Adrenal gland (tissue), 5 donors: ENCODE data around the gene APBB1.

Experiments
- POLR2A ChIP-seq, 2 donors: fragments of 450-650 bp; IDR thresholded peaks; one replicate each; pipeline ENCODE4 v1.6.1; 2017; ENCODE audit warnings: antibody characterized with exemption in 2 of 2, mild to moderate bottlenecking in 2 of 2, moderate library complexity in 1 of 2
- TF ChIP-seq, protein P1 (sequence below), 6 experiments: fragments of 450-650 bp in 4 of 6; fragments of 200-600 bp in 2 of 6; sonication (generic) in 1 of 6; IDR thresholded peaks; 1 replicate in 5 of 6; 2 replicates in 1 of 6; pipeline versions ENCODE4 v1.5.1 to v1.8.0; 2016 to 2021; ENCODE audit warnings: antibody characterized with exemption in 6 of 6, mild to moderate bottlenecking in 2 of 6, moderate library complexity in 1 of 6
- donor health status: DM: no; HTN: no; CAD: no.

DNA sequence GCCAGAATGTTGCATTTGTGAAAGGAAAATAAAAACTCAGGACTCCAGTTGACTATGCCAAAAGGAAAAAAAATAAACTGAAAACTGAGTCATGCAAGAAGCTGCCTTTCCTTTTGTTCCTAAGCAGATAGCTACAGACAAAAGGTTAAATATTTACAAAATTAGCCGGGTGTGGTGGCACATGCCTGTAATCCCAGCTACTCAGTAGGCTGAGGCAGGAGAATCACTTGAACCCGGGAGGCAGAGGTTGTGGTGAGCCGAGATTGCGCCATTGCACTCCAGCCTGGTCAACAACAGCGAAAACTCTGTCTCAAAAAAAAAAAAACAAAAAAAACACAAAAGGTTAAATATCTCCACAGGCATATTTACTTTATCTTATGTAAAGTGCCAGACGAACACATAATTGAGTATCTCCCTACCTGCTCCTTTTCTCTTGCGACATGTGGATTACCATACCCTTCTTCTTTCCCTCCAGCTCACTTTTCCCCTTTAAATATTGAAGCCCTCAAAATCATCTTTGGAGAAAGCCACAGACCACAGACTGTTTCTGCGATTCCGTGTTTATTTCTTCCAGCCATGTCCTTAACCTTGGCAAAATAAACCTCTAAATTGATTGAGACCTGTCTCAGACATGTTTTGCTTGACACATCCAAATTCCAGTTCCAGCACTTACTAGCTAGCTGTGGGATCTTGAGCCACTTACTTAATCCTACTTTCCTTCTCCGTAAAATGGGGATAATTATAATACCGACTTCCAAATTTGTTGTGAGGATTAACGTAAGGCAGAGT, 30.9 kb downstream of the APBB1 start:
- TF ChIP-seq, protein P1, sequence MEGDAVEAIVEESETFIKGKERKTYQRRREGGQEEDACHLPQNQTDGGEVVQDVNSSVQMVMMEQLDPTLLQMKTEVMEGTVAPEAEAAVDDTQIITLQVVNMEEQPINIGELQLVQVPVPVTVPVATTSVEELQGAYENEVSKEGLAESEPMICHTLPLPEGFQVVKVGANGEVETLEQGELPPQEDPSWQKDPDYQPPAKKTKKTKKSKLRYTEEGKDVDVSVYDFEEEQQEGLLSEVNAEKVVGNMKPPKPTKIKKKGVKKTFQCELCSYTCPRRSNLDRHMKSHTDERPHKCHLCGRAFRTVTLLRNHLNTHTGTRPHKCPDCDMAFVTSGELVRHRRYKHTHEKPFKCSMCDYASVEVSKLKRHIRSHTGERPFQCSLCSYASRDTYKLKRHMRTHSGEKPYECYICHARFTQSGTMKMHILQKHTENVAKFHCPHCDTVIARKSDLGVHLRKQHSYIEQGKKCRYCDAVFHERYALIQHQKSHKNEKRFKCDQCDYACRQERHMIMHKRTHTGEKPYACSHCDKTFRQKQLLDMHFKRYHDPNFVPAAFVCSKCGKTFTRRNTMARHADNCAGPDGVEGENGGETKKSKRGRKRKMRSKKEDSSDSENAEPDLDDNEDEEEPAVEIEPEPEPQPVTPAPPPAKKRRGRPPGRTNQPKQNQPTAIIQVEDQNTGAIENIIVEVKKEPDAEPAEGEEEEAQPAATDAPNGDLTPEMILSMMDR (IDR thresholded peaks at IDR 0.05), result no peak
- no peak for TF ChIP-seq POLR2A (IDR thresholded peaks at IDR 0.05)
